Adrenal gland (tissue), 12 donors: Measurements from ENCODE around the gene MRPS26. TPM values are rescaled to one million over a fixed set of nuclear protein-coding genes. Genes with fewer than 3 reads are reported as not detected.

ENCODE experiments used
- DNase-seq, 7 donors: peaks; one replicate each; pipeline ENCODE4 v3.0.0-alpha.2; 2019 to 2020
- H3K27ac ChIP-seq, 5 donors: fragments of 200-600 bp; sonication (generic) in 4 of 5; 1 replicate in 3 of 5; 2 replicates in 2 of 5; pipeline versions ENCODE4 v1.5.1 to v1.8.0; 2016 to 2020; ENCODE audit warnings: mild to moderate bottlenecking in 1 of 5
- H3K27me3 ChIP-seq: fragments of 200-600 bp; 2 replicates; pipeline ENCODE4 v1.8.0; 2021
- H3K36me3 ChIP-seq, 2 donors: fragments of 200-600 bp; replicated peaks in 1 of 2; 1 replicate in 1 of 2; 2 replicates in 1 of 2; pipeline versions ENCODE4 v1.5.1 to v1.8.0; 2018 to 2022
- H3K4me1 ChIP-seq, 2 donors: fragments of 200-600 bp; replicated peaks in 1 of 2; 1 replicate in 1 of 2; 2 replicates in 1 of 2; pipeline versions ENCODE4 v1.5.1 to v1.8.0; 2018 to 2021
- H3K4me3 ChIP-seq, 4 donors: fragments of 200-600 bp; sonication (generic) in 3 of 4; one replicate each; pipeline ENCODE4 v1.5.1; 2016 to 2018
- H3K9me3 ChIP-seq, 3 donors: fragments of 200-600 bp; sonication (generic) in 1 of 3; replicated peaks in 1 of 3; 1 replicate in 2 of 3; 2 replicates in 1 of 3; pipeline versions ENCODE4 v1.5.1 to v1.8.0; 2016 to 2021
- CTCF ChIP-seq, 6 experiments: fragments of 450-650 bp in 4 of 6; fragments of 200-600 bp in 2 of 6; sonication (generic) in 1 of 6; IDR thresholded peaks; 1 replicate in 5 of 6; 2 replicates in 1 of 6; pipeline versions ENCODE4 v1.5.1 to v1.8.0; 2016 to 2021; ENCODE audit warnings: antibody characterized with exemption in 6 of 6, mild to moderate bottlenecking in 2 of 6, moderate library complexity in 1 of 6
- POLR2A ChIP-seq, 2 donors: fragments of 450-650 bp; IDR thresholded peaks; one replicate each; pipeline ENCODE4 v1.6.1; 2017; ENCODE audit warnings: antibody characterized with exemption in 2 of 2, mild to moderate bottlenecking in 2 of 2, moderate library complexity in 1 of 2
- WGBS, 4 donors: extraction: QIAGEN DNeasy Blood & Tissue Kit in 2 of 4; methylation state at CpG; one replicate each; pipeline versions ENCODE4 v1.1.5 to v1.1.7; 2013 to 2017; 5-methylcytosine and 5-hydroxymethylcytosine counted together
- intact Hi-C, 2 donors: fragments of 100-400 bp; cut with DNase I; formaldehyde crosslinking; loops; one replicate each; pipeline versions ENCODE4 v1.14.1 to v1.15.0; 2022 to 2023
- polyA plus RNA-seq, 3 donors: library from polyadenylated mRNA; stranded (reverse); fragments of 200-250 nt in 2 of 3; fragments of 350-450 nt in 1 of 3; fragmentation: Illumina TruSeq in 1 of 3; extraction: RNeasy Lipid Tissue Mini Kit (QIAGEN cat#74804) in 1 of 3; gene quantifications; one replicate each; pipeline ENCODE4 v1.2.3, GENCODE V29; 2013 to 2014
- total RNA-seq, 9 donors: library from RNA; depleted of rRNA in 4 of 9; stranded (reverse); fragments of >200 nt in 4 of 9; fragments of 120-200 nt in 1 of 9; fragmentation: NEBNext Ultra II Directional in 1 of 9; extraction: Animal tissue kit (Norgen Biotek cat#: 25700) in 1 of 9; gene quantifications; one replicate each; pipeline versions ENCODE4 v1.1.0 to v1.2.4, GENCODE V29; 2013 to 2023
- donor health status: healthy with polysubstance abuse.
- donor health status: Bipolar disorder and iron deficiency.
- donor health status: DM: yes; HTN: yes; CAD: no.
- donor health status: DM: no; HTN: no; CAD: no.
- donor health status: DM: no; HTN: no; CAD: no.
- donor health status: DM: yes; HTN: yes; CAD: no.

MRPS26 gene
- total and polyA plus RNA-seq, 12 donors: 27.9 to 145 (median 84.0) TPM

DNA sequence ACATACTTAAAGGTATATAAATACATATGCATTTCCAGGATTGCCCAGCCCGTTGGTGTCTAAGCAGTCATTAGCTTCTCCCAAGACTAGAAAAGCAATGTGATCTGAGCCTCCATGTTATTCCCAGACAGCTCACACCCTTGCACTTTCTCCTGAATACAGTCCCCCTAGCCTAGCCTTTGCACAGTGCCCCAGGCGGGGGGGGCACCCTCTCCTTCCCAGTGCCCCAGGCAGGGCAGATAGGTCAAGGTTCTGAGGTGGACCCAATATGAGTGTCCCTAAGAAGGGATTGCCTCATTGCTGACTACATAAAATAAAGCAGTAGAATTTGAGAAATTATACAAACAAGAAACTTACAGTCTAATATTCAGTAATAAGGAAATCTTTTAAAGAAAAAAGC lies 17.9 kb upstream of the MRPS26 start:
- no peak for DNase-seq
- peaks cover 0 to 45% of the 10 kb centered on the region in 2 donors for H3K36me3 ChIP-seq
- no peak overlapping the region for H3K27ac ChIP-seq
- TF ChIP-seq POLR2A (IDR thresholded peaks at IDR 0.05): no peak
- TF ChIP-seq CTCF (IDR thresholded peaks at IDR 0.05): no peak
- H3K4me3 ChIP-seq: no peak overlapping the region
- intact Hi-C loops: no loop called here
- no peaks in the 10 kb centered on the region for H3K27me3 ChIP-seq
- no peaks in the 10 kb centered on the region for H3K9me3 ChIP-seq
- no peaks in the 10 kb centered on the region for H3K4me1 ChIP-seq
- WGBS, 4 donors: 74 to 78% (median 77%) methylated on average over 2 of the region's 2 CpGs

GRCh38 chr20:3031524-3032147 lies 14.2 kb upstream of the MRPS26 start:
- no peaks in the 10 kb centered on the region for H3K9me3 ChIP-seq
- H3K4me3 ChIP-seq: no peak overlapping the region
- DNase-seq: no peak
- intact Hi-C loops: no loop called here
- WGBS, 4 donors: 96 to 98% (median 97%) methylated on average over 3 of the region's 3 CpGs
- TF ChIP-seq CTCF (IDR thresholded peaks at IDR 0.05): no peak
- no peak for TF ChIP-seq POLR2A (IDR thresholded peaks at IDR 0.05)
- H3K27me3 ChIP-seq: no peaks in the 10 kb centered on the region
- no peaks in the 10 kb centered on the region for H3K4me1 ChIP-seq
- no peak overlapping the region for H3K27ac ChIP-seq
- H3K36me3 ChIP-seq: peaks cover 0 to 35% of the 10 kb centered on the region in 2 donors

- 81 to 94% (median 88%) methylated on average over 8 of the region's 8 CpGs for WGBS, 4 donors
- intact Hi-C loops: no loop called here
- DNase-seq: peak in 4 of 7 donors; percentile 29 to 64 (median 47)
- Histone ChIP-seq H3K27ac (no peak overlapping the region), H3K4me1 (no peaks in the 10 kb centered on the region), H3K36me3 (peaks cover 0 to 35% of the 10 kb centered on the region in 2 donors), H3K27me3 (no peaks in the 10 kb centered on the region), H3K9me3 (no peaks in the 10 kb centered on the region), H3K4me3 (no peak overlapping the region)
- TF ChIP-seq POLR2A (IDR thresholded peaks at IDR 0.05): no peak
- no peak for TF ChIP-seq CTCF (IDR thresholded peaks at IDR 0.05)
Measured at GRCh38 chr20:3032624-3033023, 13.2 kb upstream of the MRPS26 start.

- Histone ChIP-seq H3K27me3 (no peaks in the 10 kb centered on the region), H3K27ac (no peak overlapping the region), H3K9me3 (no peaks in the 10 kb centered on the region), H3K36me3 (peaks cover 0 to 57% of the 10 kb centered on the region in 2 donors), H3K4me3 (no peak overlapping the region), H3K4me1 (no peaks in the 10 kb centered on the region)
- 85 to 97% (median 91%) methylated on average over 3 of the region's 3 CpGs for whole genome bisulfite sequencing, 4 donors
- DNase-seq: no peak
- intact Hi-C loops: no loop called here
- TF ChIP-seq POLR2A (IDR thresholded peaks at IDR 0.05) (no peak), CTCF (IDR thresholded peaks at IDR 0.05) (no peak)
Measured at GRCh38 chr20:3037654-3038053, 8.2 kb upstream of the MRPS26 start.
